K562 (cell line): ENCODE measurements around the gene ATP1A3. TPM values are rescaled to one million over a fixed set of nuclear protein-coding genes. Genes with fewer than 3 reads are reported as not detected.

Source experiments
- CBFA2T3 ChIP-seq: fragments of 450-650 bp; IDR thresholded peaks from 2 replicates; pipeline ENCODE4 v1.6.1; 2017
- ETV1 ChIP-seq: fragments of 450-650 bp; conservative IDR thresholded peaks from 2 replicates; pipeline ENCODE4 v1.6.1; 2016; ENCODE audit warnings: missing genetic modification characterization, control low read depth, low read depth, missing compliant biosample characterization
- HDAC3 ChIP-seq: fragments of 450-650 bp; IDR thresholded peaks from 2 replicates; pipeline ENCODE4 v1.6.1; 2018; ENCODE audit warnings: borderline replicate concordance, mild to moderate bottlenecking, moderate library complexity; ENCODE audit not compliant: partially characterized antibody
- HEY1 ChIP-seq: fragments of 250-450 bp; sonication (Bioruptor Pico); IDR thresholded peaks from 2 replicates; pipeline ENCODE4 v1.5.0; 2020; ENCODE audit warnings: mild to moderate bottlenecking, moderate library complexity, borderline replicate concordance
- IRF2 ChIP-seq: sonication (generic); formaldehyde crosslinking; IDR thresholded peaks from 2 replicates; pipeline ENCODE4 v1.8.1; 2022; ENCODE audit warnings: mild to moderate bottlenecking, missing genetic modification reagents
- MCM7 ChIP-seq, 2 experiments: fragments of 450-650 bp; IDR thresholded peaks; 2 replicates each; pipeline ENCODE4 v1.6.1; 2016 to 2018
- MEF2D ChIP-seq: conservative IDR thresholded peaks from 2 replicates; pipeline ENCODE4 v1.6.1; 2016; ENCODE audit warnings: low read depth, missing genetic modification characterization, missing compliant biosample characterization
- NCOA4 ChIP-seq: fragments of 450-650 bp; IDR thresholded peaks from 2 replicates; pipeline ENCODE4 v1.6.1; 2018; ENCODE audit warnings: mild to moderate bottlenecking; ENCODE audit not compliant: partially characterized antibody
- NCOA6 ChIP-seq: fragments of 450-650 bp; IDR thresholded peaks from 2 replicates; pipeline ENCODE4 v1.6.1; 2017; ENCODE audit warnings: mild to moderate bottlenecking
- PHTF2 ChIP-seq: fragments of 250-450 bp; sonication (Bioruptor Pico); IDR thresholded peaks from 2 replicates; pipeline ENCODE4 v1.5.0; 2021; ENCODE audit warnings: mild to moderate bottlenecking
- RBM22 ChIP-seq: fragments of 200-400 bp; formaldehyde crosslinking; IDR thresholded peaks from 2 replicates; pipeline ENCODE4 v1.6.1; 2018; ENCODE audit warnings: low read length, low read depth; ENCODE audit not compliant: poor library complexity, severe bottlenecking
- RNF219 ChIP-seq: fragments of 250-450 bp; sonication (Bioruptor Pico); IDR thresholded peaks from 2 replicates; pipeline ENCODE4 v1.5.0; 2022; ENCODE audit warnings: mild to moderate bottlenecking
- TEAD4 ChIP-seq, 2 experiments: sonication (generic) in 1 of 2; formaldehyde crosslinking in 1 of 2; IDR thresholded peaks; 2 replicates each; pipeline versions ENCODE4 v1.6.1 to v1.8.0; 2012 to 2022; ENCODE audit warnings: borderline replicate concordance in 1 of 2, inconsistent platforms in 1 of 2, low read length in 1 of 2, mild to moderate bottlenecking in 1 of 2, missing genetic modification reagents in 1 of 2
- TRIM24 ChIP-seq, 2 experiments: fragments of 450-650 bp; IDR thresholded peaks; 2 replicates each; pipeline ENCODE4 v1.6.1; 2016
- ZBTB43 ChIP-seq: sonication (generic); formaldehyde crosslinking; IDR thresholded peaks from 2 replicates; pipeline ENCODE4 v1.8.0; 2023; ENCODE audit warnings: mild to moderate bottlenecking, missing genetic modification reagents
- ZC3H8 ChIP-seq: fragments of 450-650 bp; IDR thresholded peaks from 2 replicates; pipeline ENCODE4 v1.6.1; 2017
- ZKSCAN3 ChIP-seq: fragments of 250-450 bp; sonication (Bioruptor Pico); IDR thresholded peaks from 2 replicates; pipeline ENCODE4 v1.4.0; 2020
- ZNF311 ChIP-seq: fragments of 250-450 bp; sonication (Bioruptor Pico); IDR thresholded peaks from 2 replicates; pipeline ENCODE4 v1.4.0; 2020; ENCODE audit warnings: mild to moderate bottlenecking, moderate library complexity
- ZNF780A ChIP-seq: fragments of 250-450 bp; sonication (Bioruptor Pico); IDR thresholded peaks from 2 replicates; pipeline ENCODE4 v1.5.0; 2021; ENCODE audit warnings: mild to moderate bottlenecking
- polyA plus RNA-seq, 8 experiments: library from polyadenylated mRNA; depleted of rRNA in 4 of 8; stranded (reverse) in 5 of 8; unstranded in 3 of 8; fragments of >200 nt; fragmentation: Nextera tagmentation in 2 of 8; fragmentation: Illumina TruSeq in 1 of 8; extraction: Ambion mirVana in 2 of 8; extraction: Trizol in 1 of 8; gene quantifications; 2 replicates each; pipeline versions ENCODE4 v1.2.1 to v1.2.3, GENCODE V29; 2011 to 2014; ENCODE audit warnings: inconsistent platforms in 1 of 8, missing spikeins in 1 of 8
- total RNA-seq, 7 experiments: library from RNA; depleted of rRNA in 6 of 7; stranded (reverse); fragments of >200 nt in 6 of 7; fragmentation: Illumina TruSeq in 2 of 7; extraction: Trizol in 2 of 7; gene quantifications; 2 replicates each; pipeline versions ENCODE4 v1.2.1 to v1.2.3, GENCODE V29; 2011 to 2021; ENCODE audit warnings: low replicate concordance in 1 of 7
- TF ChIP-seq, protein P1 (sequence below): sonication (generic); formaldehyde crosslinking; IDR thresholded peaks from 2 replicates; pipeline ENCODE4 v1.8.0; 2022; ENCODE audit warnings: mild to moderate bottlenecking, missing genetic modification reagents
- TF ChIP-seq, protein P2 (sequence below): fragments of 450-650 bp; formaldehyde crosslinking; IDR thresholded peaks from 2 replicates; pipeline ENCODE4 v1.4.0; 2022; ENCODE audit warnings: mild to moderate bottlenecking, moderate library complexity
- TF ChIP-seq, protein P3 (sequence below): fragments of 250-450 bp; sonication (Bioruptor Pico); IDR thresholded peaks from 2 replicates; pipeline ENCODE4 v1.5.0; 2020; ENCODE audit warnings: mild to moderate bottlenecking
- TF ChIP-seq, protein P4 (sequence below): fragments of 250-450 bp; sonication (Bioruptor Pico); IDR thresholded peaks from 2 replicates; pipeline ENCODE4 v1.8.0; 2021; ENCODE audit warnings: borderline replicate concordance, mild to moderate bottlenecking, moderate library complexity; ENCODE audit not compliant: poor library complexity, severe bottlenecking

Gene ATP1A3
- total and polyA plus RNA-seq, 9 of the 15 experiments (the other 6 are each of a cell fraction or from before 2014, with no cell fraction given) = 0.03 to 1.0 (median 0.17) TPM; not detected in 3

GRCh38 chr19:41930322-41930722 is 63.7 kb downstream of the ATP1A3 start (continued):
- TF ChIP-seq, protein P1, sequence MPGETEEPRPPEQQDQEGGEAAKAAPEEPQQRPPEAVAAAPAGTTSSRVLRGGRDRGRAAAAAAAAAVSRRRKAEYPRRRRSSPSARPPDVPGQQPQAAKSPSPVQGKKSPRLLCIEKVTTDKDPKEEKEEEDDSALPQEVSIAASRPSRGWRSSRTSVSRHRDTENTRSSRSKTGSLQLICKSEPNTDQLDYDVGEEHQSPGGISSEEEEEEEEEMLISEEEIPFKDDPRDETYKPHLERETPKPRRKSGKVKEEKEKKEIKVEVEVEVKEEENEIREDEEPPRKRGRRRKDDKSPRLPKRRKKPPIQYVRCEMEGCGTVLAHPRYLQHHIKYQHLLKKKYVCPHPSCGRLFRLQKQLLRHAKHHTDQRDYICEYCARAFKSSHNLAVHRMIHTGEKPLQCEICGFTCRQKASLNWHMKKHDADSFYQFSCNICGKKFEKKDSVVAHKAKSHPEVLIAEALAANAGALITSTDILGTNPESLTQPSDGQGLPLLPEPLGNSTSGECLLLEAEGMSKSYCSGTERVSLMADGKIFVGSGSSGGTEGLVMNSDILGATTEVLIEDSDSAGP (CRISPR knock-in tag) = no peak
- TF ChIP-seq ETV1 (tag) = peak; percentile 38
- TF ChIP-seq HDAC3 = no peak
- no peak for TF ChIP-seq NCOA6
- TF ChIP-seq MEF2D (tag) = no peak
- TF ChIP-seq, protein P2, sequence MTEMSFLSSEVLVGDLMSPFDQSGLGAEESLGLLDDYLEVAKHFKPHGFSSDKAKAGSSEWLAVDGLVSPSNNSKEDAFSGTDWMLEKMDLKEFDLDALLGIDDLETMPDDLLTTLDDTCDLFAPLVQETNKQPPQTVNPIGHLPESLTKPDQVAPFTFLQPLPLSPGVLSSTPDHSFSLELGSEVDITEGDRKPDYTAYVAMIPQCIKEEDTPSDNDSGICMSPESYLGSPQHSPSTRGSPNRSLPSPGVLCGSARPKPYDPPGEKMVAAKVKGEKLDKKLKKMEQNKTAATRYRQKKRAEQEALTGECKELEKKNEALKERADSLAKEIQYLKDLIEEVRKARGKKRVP = no peak
- TF ChIP-seq CBFA2T3 = no peak; the same call in 1 of the 2 replicates
- no peak for TF ChIP-seq ZNF311 (CRISPR knock-in tag)
- TF ChIP-seq, protein P3, sequence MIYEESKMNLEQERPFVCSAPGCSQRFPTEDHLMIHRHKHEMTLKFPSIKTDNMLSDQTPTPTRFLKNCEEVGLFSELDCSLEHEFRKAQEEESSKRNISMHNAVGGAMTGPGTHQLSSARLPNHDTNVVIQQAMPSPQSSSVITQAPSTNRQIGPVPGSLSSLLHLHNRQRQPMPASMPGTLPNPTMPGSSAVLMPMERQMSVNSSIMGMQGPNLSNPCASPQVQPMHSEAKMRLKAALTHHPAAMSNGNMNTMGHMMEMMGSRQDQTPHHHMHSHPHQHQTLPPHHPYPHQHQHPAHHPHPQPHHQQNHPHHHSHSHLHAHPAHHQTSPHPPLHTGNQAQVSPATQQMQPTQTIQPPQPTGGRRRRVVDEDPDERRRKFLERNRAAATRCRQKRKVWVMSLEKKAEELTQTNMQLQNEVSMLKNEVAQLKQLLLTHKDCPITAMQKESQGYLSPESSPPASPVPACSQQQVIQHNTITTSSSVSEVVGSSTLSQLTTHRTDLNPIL (CRISPR knock-in tag) = no peak
- no peak for TF ChIP-seq ZC3H8
- TF ChIP-seq RNF219 (CRISPR knock-in tag) = no peak
- TF ChIP-seq ZNF780A (CRISPR knock-in tag) = no peak
- no peak for TF ChIP-seq TEAD4 (IDR thresholded peaks at IDR 0.05; ENCODE audit: low read length)
- TF ChIP-seq TEAD4 (CRISPR knock-in tag; IDR thresholded peaks at IDR 0.05; ENCODE audit: borderline replicate concordance) = no peak
- TF ChIP-seq TRIM24 (IDR thresholded peaks at IDR 0.05) = no peak
- TF ChIP-seq HEY1 = no peak
- TF ChIP-seq, protein P4, sequence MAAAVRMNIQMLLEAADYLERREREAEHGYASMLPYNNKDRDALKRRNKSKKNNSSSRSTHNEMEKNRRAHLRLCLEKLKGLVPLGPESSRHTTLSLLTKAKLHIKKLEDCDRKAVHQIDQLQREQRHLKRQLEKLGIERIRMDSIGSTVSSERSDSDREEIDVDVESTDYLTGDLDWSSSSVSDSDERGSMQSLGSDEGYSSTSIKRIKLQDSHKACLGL (CRISPR knock-in tag) = no peak
- no peak for TF ChIP-seq ZKSCAN3
- TF ChIP-seq PHTF2 (CRISPR knock-in tag) = no peak
- no peak for TF ChIP-seq RBM22
- TF ChIP-seq ZBTB43 (CRISPR knock-in tag) = no peak
- TF ChIP-seq MCM7 (IDR thresholded peaks at IDR 0.05) = no peak
- no peak for TF ChIP-seq IRF2
- no peak for TF ChIP-seq NCOA4
